Esophagus muscularis mucosa (tissue), 4 donors: ENCODE data around the gene FAM3A. TPM values are rescaled to one million over a fixed set of nuclear protein-coding genes. Genes with fewer than 3 reads are reported as not detected.
"Not testable (repeated sequence)": the region's sequence is repeated elsewhere in the genome, so short reads cannot be mapped to it uniquely, and the experiment has no call there.

Experiments
- DNase-seq: peaks from one replicate; pipeline ENCODE4 v3.0.0-alpha.2; 2017; ENCODE audit errors: extremely low spot score
- H3K27ac ChIP-seq, 4 donors: fragments of 200-600 bp; sonication (generic); replicated peaks in 1 of 4; 1 replicate in 3 of 4; 2 replicates in 1 of 4; pipeline ENCODE4 v1.5.1; 2016 to 2019; ENCODE audit warnings: mild to moderate bottlenecking in 1 of 4
- H3K27me3 ChIP-seq, 4 donors: fragments of 200-600 bp; sonication (generic); one replicate each; pipeline versions ENCODE4 v1.5.1 to v1.6.0; 2016 to 2019
- H3K36me3 ChIP-seq, 4 donors: fragments of 200-600 bp; sonication (generic); one replicate each; pipeline ENCODE4 v1.5.1; 2016 to 2019
- H3K4me1 ChIP-seq, 4 donors: fragments of 200-600 bp; sonication (generic); one replicate each; pipeline ENCODE4 v1.5.1; 2016 to 2019
- H3K4me3 ChIP-seq, 4 donors: fragments of 200-600 bp; sonication (generic); 1 replicate in 2 of 4; 2 replicates in 2 of 4; pipeline ENCODE4 v1.5.1; 2016 to 2019; ENCODE audit warnings: mild to moderate bottlenecking in 4 of 4, moderate library complexity in 1 of 4
- H3K9me3 ChIP-seq, 4 donors: fragments of 200-600 bp; sonication (generic); 1 replicate in 3 of 4; 2 replicates in 1 of 4; pipeline ENCODE4 v1.5.1; 2016 to 2019
- CTCF ChIP-seq, 3 experiments: fragments of 200-600 bp in 2 of 3; fragments of 450-650 bp in 1 of 3; sonication (generic) in 2 of 3; IDR thresholded peaks; one replicate each; pipeline ENCODE4 v1.5.1; 2017 to 2019; ENCODE audit warnings: antibody characterized with exemption in 3 of 3, mild to moderate bottlenecking in 2 of 3, moderate library complexity in 1 of 3
- EP300 ChIP-seq: sonication (generic); formaldehyde crosslinking; IDR thresholded peaks from one replicate; pipeline ENCODE4 v1.6.1; 2017; ENCODE audit warnings: antibody characterized with exemption
- POLR2A ChIP-seq: fragments of 450-650 bp; IDR thresholded peaks from one replicate; pipeline ENCODE4 v1.6.1; 2017; ENCODE audit warnings: antibody characterized with exemption, moderate library complexity, mild to moderate bottlenecking, low read depth
- POLR2AphosphoS5 ChIP-seq, 2 donors: sonication (generic); formaldehyde crosslinking; IDR thresholded peaks; one replicate each; pipeline ENCODE4 v1.6.1; 2017; ENCODE audit warnings: antibody characterized with exemption in 2 of 2
- WGBS: methylation state at CpG from one replicate; pipeline ENCODE4 v1.1.5; 2018; 5-methylcytosine and 5-hydroxymethylcytosine counted together
- intact Hi-C: fragments of 100-400 bp; cut with DNase I; formaldehyde crosslinking; loops from one replicate; pipeline ENCODE4 v1.15.1; 2023
- total RNA-seq, 4 donors: library from RNA; depleted of rRNA; stranded (reverse); fragments of >200 nt; gene quantifications; one replicate each; pipeline versions ENCODE4 v1.1.0 to v1.2.1, GENCODE V29; 2016

FAM3A gene
- total RNA-seq, 4 donors from 2014 or later, result 34.9 to 49.4 (median 40.4) TPM

- no peak for DNase-seq
- Histone ChIP-seq H3K27ac (peak overlapping the region; percentile 63 to 75 (median 71)), H3K9me3 (peaks cover 0 to 4% (median 0%) of the 10 kb centered on the region in 4 donors), H3K4me3 (no peak overlapping the region), H3K27me3 (no peaks in the 10 kb centered on the region), H3K36me3 (peaks cover 0 to 7% (median 2%) of the 10 kb centered on the region in 4 donors), H3K4me1 (peaks cover 19 to 37% (median 36%) of the 10 kb centered on the region in 4 donors)
- 82% methylated on average over 20 of the region's 20 CpGs for WGBS
- intact Hi-C loops, result no loop called here
- TF ChIP-seq POLR2A (no peak), CTCF (IDR thresholded peaks at IDR 0.05) (no peak), EP300 (no peak), POLR2AphosphoS5 (IDR thresholded peaks at IDR 0.05) (no peak)
Observed at GRCh38 chrX:154542723-154543424, 26.8 kb upstream of the FAM3A start.

GRCh38 chrX:154541896-154542722 is 26.1 kb upstream of the FAM3A start:
- Histone ChIP-seq H3K9me3 (peaks cover 0 to under 1% (median 0%) of the 10 kb centered on the region in 4 donors), H3K27ac (peak overlapping the region; percentile 63 to 75 (median 71)), H3K36me3 (peaks cover 0 to 7% (median 2%) of the 10 kb centered on the region in 4 donors), H3K27me3 (no peaks in the 10 kb centered on the region), H3K4me1 (peaks cover 19 to 36% (median 36%) of the 10 kb centered on the region in 4 donors), H3K4me3 (peak overlapping the region in 1 of 4 donors; percentile 14)
- TF ChIP-seq EP300, result no peak
- TF ChIP-seq CTCF (IDR thresholded peaks at IDR 0.05), result no peak
- TF ChIP-seq POLR2A, result no peak
- TF ChIP-seq POLR2AphosphoS5 (IDR thresholded peaks at IDR 0.05), result peak in 1 of 2 donors; percentile 7
- 63% methylated on average over 12 of the region's 12 CpGs for WGBS
- no peak for DNase-seq
- intact Hi-C loops, result no loop called here

GRCh38 chrX:154541589-154541895 is 25.5 kb upstream of the FAM3A start:
- intact Hi-C loops, result no loop called here
- Histone ChIP-seq H3K36me3 (peaks cover 0 to 7% (median 2%) of the 10 kb centered on the region in 4 donors), H3K4me3 (no peak overlapping the region), H3K9me3 (no peaks in the 10 kb centered on the region), H3K27ac (peak overlapping the region; percentile 63 to 75 (median 71)), H3K27me3 (no peaks in the 10 kb centered on the region), H3K4me1 (peaks cover 19 to 36% (median 36%) of the 10 kb centered on the region in 4 donors)
- no peak for DNase-seq
- 74% methylated on average over 5 of the region's 5 CpGs for WGBS
- no peak for TF ChIP-seq POLR2A
- TF ChIP-seq EP300, result no peak
- no peak for TF ChIP-seq CTCF (IDR thresholded peaks at IDR 0.05)
- TF ChIP-seq POLR2AphosphoS5 (IDR thresholded peaks at IDR 0.05), result no peak

GRCh38 chrX:154540897-154541535 is 25.0 kb upstream of the FAM3A start:
- DNase-seq, result no peak
- 85% methylated on average over 16 of the region's 19 CpGs for WGBS
- Histone ChIP-seq H3K27me3 (no peaks in the 10 kb centered on the region), H3K4me3 (no peak overlapping the region), H3K27ac (peak overlapping the region; percentile 63 to 75 (median 71)), H3K4me1 (peaks cover 16 to 33% (median 32%) of the 10 kb centered on the region in 4 donors), H3K36me3 (peaks cover 0 to 7% (median 2%) of the 10 kb centered on the region in 4 donors), H3K9me3 (no peaks in the 10 kb centered on the region)
- intact Hi-C loops, result no loop called here
- TF ChIP-seq POLR2A (no peak), EP300 (no peak), POLR2AphosphoS5 (IDR thresholded peaks at IDR 0.05) (no peak), CTCF (IDR thresholded peaks at IDR 0.05) (no peak)

- H3K27ac ChIP-seq, intact Hi-C loops, H3K4me3 ChIP-seq, H3K27me3 ChIP-seq, DNase-seq, H3K9me3 ChIP-seq: not testable (repeated sequence)
- peaks cover 0 to 13% (median 5%) of the 10 kb centered on the region in 4 donors for H3K36me3 ChIP-seq
- peaks cover 14 to 26% (median 25%) of the 10 kb centered on the region in 4 donors for H3K4me1 ChIP-seq
- 81% methylated on average over 7 of the region's 7 CpGs for WGBS
Observed at GRCh38 chrX:154540365-154540764, 24.3 kb upstream of the FAM3A start.
